IMR-90 (cell line): Measurements from ENCODE around the gene TRIML1. TPM values are rescaled to one million over a fixed set of nuclear protein-coding genes. Genes with fewer than 3 reads are reported as not detected.

Source experiments
- ATAC-seq: fragments of 200-7000 bp; cut with Tn5 transposase; 2 replicates; pipeline ENCODE4 v1.9.1; 2020; ENCODE audit warnings: low read depth, mild to moderate bottlenecking, moderate library complexity
- BruUV-seq: library from RNA; stranded (reverse); fragments of 400-500 nt; replicated peaks from 2 replicates; lab custom pipeline; 2021; lab: Mats Ljungman, UMichigan
- CTCF ChIA-PET: fragments of 300-600 bp; formaldehyde crosslinking; extraction: SDS; loops from one replicate; lab custom pipeline; 2021; ENCODE audit warnings: antibody characterized with exemption; lab: Yijun Ruan, JAX
- POLR2A ChIA-PET: fragments of 300-600 bp; sonication (Branson Sonifier 250); formaldehyde crosslinking; loops from one replicate; lab custom pipeline; 2022; ENCODE audit warnings: antibody characterized with exemption; ENCODE audit not compliant: unreplicated experiment; lab: Charles Lee
- DNase-seq: peaks from one replicate; pipeline ENCODE4 v3.0.0; 2013
- H2AFZ ChIP-seq: replicated peaks from 2 replicates; pipeline ENCODE3; 2013; ENCODE audit warnings: low read length, mild to moderate bottlenecking; ENCODE audit not compliant: poor library complexity
- H2AK5ac ChIP-seq: 2 replicates; pipeline ENCODE4 v1.6.1; 2013; ENCODE audit warnings: low read depth, low read length, inconsistent platforms
- H2AK9ac ChIP-seq: replicated peaks from 2 replicates; pipeline ENCODE3; 2013; ENCODE audit warnings: mild to moderate bottlenecking, low read depth, low read length, moderate library complexity; ENCODE audit not compliant: poor library complexity
- H2BK120ac ChIP-seq: 2 replicates; pipeline ENCODE4 v1.6.1; 2013; ENCODE audit warnings: low read depth, low read length, inconsistent platforms
- H2BK15ac ChIP-seq: 3 replicates; pipeline ENCODE4 v1.6.1; 2013; ENCODE audit warnings: low read depth, low read length, inconsistent platforms
- H2BK20ac ChIP-seq: 2 replicates; pipeline ENCODE4 v1.6.1; 2013; ENCODE audit warnings: low read depth, mild to moderate bottlenecking, inconsistent platforms, low read length, moderate library complexity
- H2BK5ac ChIP-seq: 2 replicates; pipeline ENCODE4 v1.6.1; 2013; ENCODE audit warnings: mild to moderate bottlenecking, low read depth, low read length, inconsistent platforms; ENCODE audit not compliant: poor library complexity, severe bottlenecking
- H3K14ac ChIP-seq: replicated peaks from 2 replicates; pipeline ENCODE4 v1.6.1; 2013; ENCODE audit warnings: low read depth, low read length, inconsistent platforms
- H3K18ac ChIP-seq: 2 replicates; pipeline ENCODE4 v1.6.1; 2013; ENCODE audit warnings: low read depth, low read length, control low read depth
- H3K23ac ChIP-seq: 2 replicates; pipeline ENCODE4 v1.6.1; 2013; ENCODE audit warnings: low read depth, low read length, inconsistent platforms
- H3K27ac ChIP-seq: 2 replicates; pipeline ENCODE4 v1.5.1; 2013; ENCODE audit warnings: mild to moderate bottlenecking, control low read depth, low read length; ENCODE audit not compliant: insufficient read depth
- H3K27me3 ChIP-seq: 2 replicates; pipeline ENCODE4 v1.6.1; 2013; ENCODE audit warnings: low read length; ENCODE audit not compliant: control insufficient read depth, insufficient read depth
- H3K36me3 ChIP-seq: 2 replicates; pipeline ENCODE4 v1.6.1; 2013; ENCODE audit warnings: low read length, mixed read lengths; ENCODE audit not compliant: control insufficient read depth, insufficient read depth
- H3K4ac ChIP-seq: 2 replicates; pipeline ENCODE4 v1.6.1; 2013; ENCODE audit warnings: low read depth, low read length, inconsistent platforms
- H3K4me1 ChIP-seq: 2 replicates; pipeline ENCODE4 v1.6.1; 2013; ENCODE audit warnings: low read length, mixed read lengths; ENCODE audit not compliant: control insufficient read depth, insufficient read depth
- H3K4me2 ChIP-seq: 2 replicates; pipeline ENCODE4 v1.6.1; 2013; ENCODE audit warnings: low read depth, mild to moderate bottlenecking, control low read depth, low read length, moderate library complexity
- H3K4me3 ChIP-seq: 2 replicates; pipeline ENCODE4 v1.5.1; 2013; ENCODE audit warnings: low read depth, mild to moderate bottlenecking, control low read depth, low read length, moderate library complexity; ENCODE audit not compliant: insufficient read depth
- H3K56ac ChIP-seq: 2 replicates; pipeline ENCODE4 v1.6.1; 2013; ENCODE audit warnings: low read length, inconsistent platforms; ENCODE audit not compliant: insufficient read depth; ENCODE audit errors: extremely low read depth
- H3K79me1 ChIP-seq, 2 experiments: 2 replicates each; pipeline ENCODE4 v1.6.1; 2013; ENCODE audit warnings: low read length in 2 of 2, inconsistent platforms in 1 of 2, low read depth in 1 of 2
- H3K9ac ChIP-seq: 2 replicates; pipeline ENCODE4 v1.6.1; 2013; ENCODE audit warnings: low read depth, low read length, control low read depth
- H3K9me1 ChIP-seq: 2 replicates; pipeline ENCODE4 v1.6.1; 2013; ENCODE audit warnings: low read length, inconsistent platforms; ENCODE audit not compliant: insufficient read depth
- H3K9me3 ChIP-seq: 2 replicates; pipeline ENCODE4 v1.6.1; 2013; ENCODE audit warnings: low read length; ENCODE audit not compliant: control insufficient read depth, insufficient read depth
- H4K20me1 ChIP-seq: 2 replicates; pipeline ENCODE4 v1.6.1; 2013; ENCODE audit warnings: low read length, inconsistent platforms; ENCODE audit not compliant: insufficient read depth
- H4K5ac ChIP-seq: 2 replicates; pipeline ENCODE4 v1.6.1; 2013; ENCODE audit warnings: mild to moderate bottlenecking, low read depth, low read length, control low read depth
- H4K8ac ChIP-seq, 2 experiments: 2 replicates each; pipeline ENCODE4 v1.6.1; 2013; ENCODE audit warnings: low read depth in 2 of 2, low read length in 2 of 2, control low read depth in 1 of 2, inconsistent platforms in 1 of 2
- H4K91ac ChIP-seq: 2 replicates; pipeline ENCODE4 v1.6.1; 2013; ENCODE audit warnings: low read depth, low read length, inconsistent platforms; ENCODE audit not compliant: insufficient read depth
- POLR2A ChIP-seq: IDR thresholded peaks from 2 replicates; pipeline ENCODE4 v1.6.1; 2012; ENCODE audit warnings: mild to moderate bottlenecking, low read depth, low read length
- RFX5 ChIP-seq: IDR thresholded peaks from 2 replicates; pipeline ENCODE4 v1.8.0; 2012; ENCODE audit warnings: low read depth, mild to moderate bottlenecking, low read length, moderate library complexity
- WGBS, 2 experiments: methylation state at CpG; one replicate each; pipeline versions ENCODE4 v1.1.5 to v1.1.7; 2013; ENCODE audit warnings: missing lambda C conversion rate in 2 of 2; ENCODE audit not compliant: insufficient read length in 1 of 2; ENCODE audit errors: extremely low coverage in 2 of 2; 5-methylcytosine and 5-hydroxymethylcytosine counted together
- dilution Hi-C: fragments of 300-500 bp; cut with HindIII; formaldehyde crosslinking; loops from one replicate; pipeline ENCODE4 v1.14.3; 2018; ENCODE audit warnings: low sequenced_read_pairs; ENCODE audit not compliant: unreplicated experiment
- in situ Hi-C: fragments of 300-500 bp; cut with MboI; formaldehyde crosslinking; loops from 3 replicates; pipeline ENCODE4 v1.14.3; 2019; ENCODE audit warnings: low sequenced_read_pairs, inconsistent platforms, mixed read lengths
- intact Hi-C: fragments of 100-400 bp; cut with micrococcal nuclease; formaldehyde crosslinking; loops from 2 replicates; pipeline ENCODE4 v1.10.0; 2022
- polyA plus RNA-seq, 3 experiments: library from polyadenylated mRNA; depleted of rRNA; stranded (reverse); fragments of >200 nt; gene quantifications; 2 replicates each; pipeline ENCODE4 v1.2.3, GENCODE V29; 2012; ENCODE audit warnings: low replicate concordance in 1 of 3
- total RNA-seq: library from RNA; depleted of rRNA; stranded (reverse); fragments of >200 nt; gene quantifications from 2 replicates; pipeline ENCODE4 v1.2.3, GENCODE V29; 2012

TRIML1 gene
- total and polyA plus RNA-seq, 2 of the 4 experiments (the other 2 are of a cell fraction): not detected

GRCh38 chr4:188132232-188132631 is 7.0 kb upstream of the TRIML1 start:
- Histone ChIP-seq H4K20me1 (no peaks in the 10 kb centered on the region), H2BK120ac (no peak overlapping the region), H3K9me1 (no peaks in the 10 kb centered on the region), H3K23ac (no peak overlapping the region), H3K9ac (no peak overlapping the region), H3K4me1 (peaks cover 4% of the 10 kb centered on the region), H3K14ac (no peak overlapping the region), H2AK9ac (no peak overlapping the region), H2BK5ac (no peak overlapping the region), H3K4ac (no peak overlapping the region), H2AFZ (no peak overlapping the region), H3K27ac (no peak overlapping the region), H3K56ac (no peak overlapping the region), H2BK20ac (no peak overlapping the region), H4K5ac (no peak overlapping the region), H3K79me1 (no peaks in the 10 kb centered on the region), H3K4me2 (no peak overlapping the region), H3K9me3 (no peaks in the 10 kb centered on the region), H3K4me3 (no peak overlapping the region), H4K8ac (no peak overlapping the region), H3K36me3 (no peaks in the 10 kb centered on the region), H2AK5ac (no peak overlapping the region), H4K91ac (no peak overlapping the region), H3K18ac (no peak overlapping the region), H2BK15ac (no peak overlapping the region), H3K27me3 (no peaks in the 10 kb centered on the region)
- TF ChIP-seq RFX5 (no peak), POLR2A (no peak)
- WGBS, 2 experiments: no CpG with 5 or more reads among the region's 5 CpGs
- in situ Hi-C loops: no loop called here
- DNase-seq (no peak), ATAC-seq (no peak)
- POLR2A ChIA-PET: no interaction called here
- dilution Hi-C loops: no loop called here
- CTCF ChIA-PET: no interaction called here
- no TSS peak for BruUV-seq
- intact Hi-C loops: no loop called here
